Measurements from ENCODE around the gene ADTRP.
"Not testable (repeated sequence)": the region's sequence is repeated elsewhere in the genome, so short reads cannot be mapped to it uniquely, and the experiment has no call there.

ADTRP gene

GRCh38 chr6:11802886-11803590 lies 24.4 kb upstream of the ADTRP start:
- DNase-seq: no peak

GRCh38 chr6:11800531-11800930 lies 21.9 kb upstream of the ADTRP start:
- not testable (repeated sequence) for DNase-seq

DNA sequence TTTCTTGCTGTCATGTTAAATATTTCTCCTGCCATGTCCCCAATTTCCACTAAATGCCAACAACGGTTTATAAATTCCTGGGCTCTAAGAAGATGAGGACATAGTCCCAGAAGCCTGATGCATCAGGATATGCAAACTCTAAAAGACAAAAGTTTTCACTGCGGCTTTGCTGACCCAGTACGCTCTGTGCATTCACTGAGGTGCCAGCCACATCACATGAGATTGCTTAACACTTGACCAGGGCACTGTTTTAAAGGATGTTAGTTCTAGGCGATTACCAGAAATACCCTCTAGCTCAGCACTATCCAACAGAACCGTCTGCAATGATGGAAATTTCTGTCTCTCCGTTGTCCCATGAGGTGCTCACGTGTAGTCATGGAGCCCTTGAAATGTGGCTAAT lies 19.9 kb upstream of the ADTRP start:
- no peak for DNase-seq

GRCh38 chr6:11798096-11798495 lies 19.5 kb upstream of the ADTRP start:
- no peak for DNase-seq

DNA sequence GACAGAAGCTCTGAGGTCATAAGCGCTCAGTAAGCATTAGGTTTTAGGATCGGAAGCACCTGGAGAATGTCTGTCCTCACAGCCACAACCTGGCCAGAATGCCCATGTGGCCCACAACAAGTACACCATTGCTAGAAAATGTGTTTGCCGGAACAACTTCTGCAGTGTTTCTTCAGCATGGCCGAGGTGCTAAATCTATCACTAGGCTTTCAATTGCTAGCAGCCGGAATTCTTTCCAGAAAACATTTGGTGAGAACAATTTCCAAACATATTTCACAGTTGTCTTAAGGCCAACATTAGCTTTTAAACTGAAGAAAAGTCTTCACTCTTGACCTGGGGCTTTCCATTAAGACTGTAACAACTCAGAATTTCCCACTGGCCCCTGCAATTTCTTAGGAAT lies 18.2 kb upstream of the ADTRP start:
- DNase-seq: no peak

DNA sequence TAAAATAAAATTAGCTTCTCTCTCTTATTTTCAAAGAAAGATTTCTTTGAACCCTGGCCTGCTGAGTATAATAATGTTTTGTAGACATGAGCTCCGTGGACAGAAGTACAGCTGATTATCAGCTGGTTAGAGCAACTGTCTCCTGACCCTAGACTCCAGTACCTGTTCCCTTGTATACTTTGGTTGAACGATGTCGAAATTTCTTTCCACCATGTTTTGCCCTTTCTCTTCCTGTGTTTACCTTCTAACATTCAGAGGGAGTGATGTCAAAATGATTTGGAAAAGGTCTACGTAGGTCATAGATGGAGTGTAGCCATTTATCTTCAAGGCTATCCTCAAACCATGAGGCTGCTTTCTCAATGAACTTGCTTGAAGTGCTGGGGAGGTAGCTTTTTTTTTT lies 16.8 kb upstream of the ADTRP start:
- DNase-seq: no peak

DNA sequence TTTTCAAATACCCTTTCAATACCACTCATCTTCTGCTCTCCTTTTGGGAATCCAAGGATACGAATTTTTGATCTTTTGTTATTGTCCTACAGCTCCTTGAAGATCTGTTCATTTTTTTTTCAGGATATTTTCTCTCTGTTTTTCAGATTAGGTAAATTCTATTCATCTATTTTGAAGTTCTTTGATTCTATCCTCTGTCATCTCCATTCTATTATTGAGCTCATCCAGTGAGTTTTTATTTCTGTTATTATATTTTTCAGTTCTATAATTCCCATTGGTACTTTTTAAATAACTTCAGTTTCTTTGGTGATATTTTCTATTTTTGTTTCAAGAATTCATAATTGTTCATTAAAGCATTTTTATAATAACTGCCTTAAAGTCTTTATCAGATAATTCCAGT lies 14.7 kb upstream of the ADTRP start:
- no peak for DNase-seq

DNA sequence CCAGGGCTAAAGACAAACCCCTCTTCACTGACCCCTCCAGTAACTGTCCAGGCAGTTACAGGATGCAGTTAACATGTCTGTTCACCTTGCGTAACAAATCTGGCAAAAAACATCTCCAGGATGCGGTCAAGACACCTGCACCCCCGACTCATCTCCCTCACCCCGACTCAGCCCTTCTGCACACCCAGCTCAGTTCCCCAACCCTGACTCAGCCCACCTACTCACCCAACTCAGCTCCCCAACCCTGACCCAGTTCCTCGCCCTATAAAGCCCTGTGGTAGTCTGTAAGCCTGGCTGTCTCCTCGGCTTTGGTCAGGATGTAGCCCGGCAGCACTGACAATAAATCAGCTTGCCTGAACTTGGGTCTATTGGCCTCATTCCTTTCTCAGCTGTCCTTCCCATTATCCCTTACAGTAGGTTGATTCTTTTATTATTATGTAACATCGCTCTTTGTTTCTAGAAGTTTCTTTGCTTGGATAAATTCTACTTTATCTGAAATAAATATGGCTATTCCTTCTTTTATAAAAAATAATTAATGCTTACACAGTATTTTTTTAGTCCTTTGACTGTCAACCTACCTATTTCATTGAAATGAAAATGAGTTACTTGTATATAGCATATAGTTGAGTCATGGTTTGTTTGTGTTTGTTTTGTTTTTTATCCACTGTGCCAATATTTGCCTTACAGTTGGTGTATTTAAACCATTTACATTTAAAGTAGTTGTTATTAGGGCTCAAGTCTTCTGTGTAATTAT lies 12.9 kb upstream of the ADTRP start:
- no peak for DNase-seq

- no peak for DNase-seq
These were observed 11.1 kb upstream of the ADTRP start for GRCh38 chr6:11789744-11790143.

DNA sequence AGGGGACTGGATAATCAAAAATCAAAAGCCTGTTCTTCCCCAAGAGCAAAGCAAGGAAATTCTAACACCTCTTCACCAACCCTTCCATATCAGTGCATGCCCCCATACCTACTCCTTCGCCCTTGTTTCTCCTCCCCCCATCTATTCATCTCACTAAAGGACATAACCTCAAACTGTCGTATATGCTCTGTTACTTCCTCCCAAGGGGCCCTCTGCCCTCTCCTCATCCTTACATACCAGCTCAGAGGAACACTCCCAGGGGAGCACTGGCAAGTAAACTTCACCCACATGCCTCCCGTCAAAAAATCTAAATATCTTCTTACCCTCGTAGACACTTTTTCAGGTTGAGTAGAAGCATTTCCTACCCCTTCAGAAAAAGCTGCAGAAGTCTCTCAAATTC lies 9.4 kb upstream of the ADTRP start:
- no peak for DNase-seq

DNA sequence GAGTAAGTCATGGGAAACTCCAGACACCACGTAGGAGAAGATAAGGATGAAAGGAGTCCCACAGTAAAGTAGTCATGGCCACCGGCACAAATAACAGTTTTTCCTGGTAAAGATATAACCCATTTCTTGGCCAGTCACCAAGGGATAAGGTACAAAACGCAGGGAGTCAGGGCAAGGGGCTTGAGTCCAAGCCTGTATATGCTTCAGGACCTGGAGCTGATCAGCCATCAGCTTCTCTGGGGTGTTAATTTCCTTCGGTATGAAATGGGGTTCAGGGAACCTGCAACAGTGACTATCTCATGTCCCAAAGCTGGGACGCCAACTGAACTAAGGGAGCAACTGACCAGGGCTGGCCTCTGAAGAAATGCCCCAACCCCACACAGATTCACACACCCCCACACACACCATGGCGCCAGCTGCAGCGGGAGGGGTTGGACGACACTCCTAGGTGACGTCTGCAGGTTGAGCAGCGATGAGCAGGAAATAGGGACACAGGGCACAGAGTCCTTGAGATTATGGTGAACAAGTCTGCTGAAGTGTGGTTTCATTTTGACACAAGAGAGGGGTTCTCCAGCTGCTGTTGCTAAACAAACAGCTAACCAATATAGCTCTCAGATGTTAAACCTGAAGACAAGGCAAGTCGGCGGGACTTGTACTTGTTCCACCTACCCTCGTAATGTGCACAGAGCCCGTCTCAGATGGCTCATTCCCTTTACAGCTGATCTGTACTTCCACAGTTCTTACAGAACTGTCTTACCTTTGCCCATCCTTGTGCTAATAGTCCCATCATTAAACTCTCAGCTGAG lies 7.4 kb upstream of the ADTRP start:
- DNase-seq: no peak

- DNase-seq: no peak
These were observed 6.8 kb upstream of the ADTRP start for GRCh38 chr6:11785415-11785773.

DNA sequence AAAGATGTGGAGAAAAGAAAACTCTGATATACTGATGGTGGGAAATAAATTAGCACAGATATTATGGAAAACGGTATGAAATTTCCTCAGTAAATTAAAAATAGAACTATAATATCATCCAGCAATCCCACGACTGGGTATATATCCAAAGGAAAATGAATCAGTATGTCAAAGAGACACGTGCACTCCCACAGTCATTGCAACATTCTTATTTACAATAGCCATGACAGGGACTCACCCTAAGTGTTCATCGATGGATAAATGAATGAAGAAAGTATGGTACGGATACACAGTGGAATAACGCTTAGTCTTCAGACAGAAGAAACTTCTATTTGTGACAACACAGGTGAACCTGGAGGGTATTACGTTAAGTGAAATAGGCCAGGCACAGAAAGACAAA lies 5.7 kb upstream of the ADTRP start:
- DNase-seq: no peak

- DNase-seq: no peak
These were observed 5.0 kb upstream of the ADTRP start for GRCh38 chr6:11783524-11784064.

DNA sequence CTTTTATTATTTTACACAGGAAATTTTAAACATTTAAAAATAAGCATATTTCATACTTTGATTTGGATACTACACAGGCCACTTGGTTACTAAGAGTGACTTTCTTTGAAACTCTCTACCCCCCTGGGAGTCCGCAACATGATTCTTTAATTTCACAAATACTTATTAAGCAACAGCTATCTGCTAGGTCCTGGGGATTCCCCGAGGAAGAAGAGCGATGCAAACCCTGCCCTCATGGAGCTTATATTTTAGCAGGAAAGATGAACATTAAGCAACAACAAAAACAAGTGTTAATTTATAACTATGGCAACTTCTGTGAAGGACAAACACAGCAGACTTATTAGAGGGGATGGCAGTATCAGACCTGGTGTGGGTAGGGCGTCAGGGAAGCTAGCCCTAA lies 3.9 kb upstream of the ADTRP start:
- no peak for DNase-seq

DNA sequence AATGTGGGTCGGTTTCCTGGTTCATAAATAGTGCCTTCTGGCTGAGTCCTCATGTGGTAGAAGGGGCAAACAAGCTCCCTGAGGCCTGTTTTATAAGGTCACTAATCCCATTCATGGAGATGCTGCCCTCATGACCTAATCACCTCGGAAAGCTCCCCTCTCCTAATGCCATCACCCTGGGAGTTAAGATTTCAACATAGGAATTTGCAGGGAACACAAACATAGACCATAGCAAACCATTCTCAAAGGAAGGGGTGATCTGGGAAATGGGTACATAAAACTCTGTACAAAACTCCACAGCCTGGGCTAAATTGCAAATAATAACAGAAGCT lies 1.5 kb upstream of the ADTRP start:
- DNase-seq: no peak

GRCh38 chr6:11779329-11780096 lies 910 bp upstream of the ADTRP start:
- no peak for DNase-seq

DNA sequence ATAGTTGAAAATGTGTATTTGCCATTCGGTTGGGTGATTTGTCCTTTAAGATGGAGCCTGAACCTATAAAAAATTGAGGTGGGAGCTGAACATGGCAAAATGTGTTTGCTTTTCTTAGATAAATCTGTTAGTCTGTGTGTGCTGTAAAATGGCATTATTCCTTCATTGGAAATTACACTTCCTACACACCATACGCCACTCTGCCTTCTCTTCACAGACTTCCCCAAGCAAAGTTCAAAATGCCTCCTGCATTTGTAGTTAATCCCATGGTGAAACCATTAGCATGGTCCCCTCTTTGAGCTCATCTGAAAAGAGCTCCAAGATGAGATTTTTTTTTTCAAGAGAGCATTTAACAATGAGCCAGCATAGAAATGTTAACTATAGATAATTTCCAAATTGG lies 567 bp downstream of the ADTRP start:
- no peak for DNase-seq

GRCh38 chr6:11775791-11776409 lies 2.7 kb downstream of the ADTRP start:
- DNase-seq: no peak

- no peak for DNase-seq
These were observed 4.2 kb downstream of the ADTRP start for GRCh38 chr6:11774426-11774825.

DNA sequence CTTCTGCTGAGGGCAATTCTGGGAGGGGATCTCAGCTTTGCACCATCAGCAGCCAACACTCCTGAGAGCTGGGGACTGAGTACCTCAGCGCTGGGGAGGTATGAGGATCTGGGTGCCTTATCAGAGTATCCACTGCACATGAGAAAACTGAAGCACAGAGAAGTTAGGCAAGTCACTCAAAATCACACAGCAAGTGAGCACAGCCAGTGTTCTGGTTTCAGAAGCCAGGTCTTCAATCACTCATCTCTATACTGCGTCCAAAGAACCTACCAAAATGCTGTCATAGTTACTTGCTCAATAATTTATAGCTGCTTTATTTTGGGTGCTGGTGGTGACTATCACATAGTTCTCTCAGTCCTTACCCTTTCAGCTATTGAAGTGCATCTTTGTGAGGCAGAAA lies 5.0 kb downstream of the ADTRP start:
- DNase-seq: no peak

- DNase-seq: no peak
These were observed 5.6 kb downstream of the ADTRP start for GRCh38 chr6:11773013-11773412.

Data from activated CD8-positive, alpha-beta memory T cell treated with anti-CD3 and anti-CD28 coated beads, Interleukin-2, amount 50 U/mL, for 48 hours (primary cell).